Choroid plexus epithelial cell (primary cell): ENCODE data around the gene GPR42.

Experiments used
- DNase-seq: peaks from one replicate; pipeline ENCODE4 v3.0.0-alpha.2; 2010; ENCODE audit warnings: low read depth
- H3K4me3 ChIP-seq: 2 replicates; pipeline ENCODE4 v1.5.1; 2011; ENCODE audit warnings: low read depth, mild to moderate bottlenecking, control low read depth, low read length, moderate library complexity
- CTCF ChIP-seq: conservative IDR thresholded peaks from 2 replicates; pipeline ENCODE4 v1.5.1; 2011; ENCODE audit warnings: low read depth, mild to moderate bottlenecking, control low read depth, inconsistent platforms, low read length, moderate library complexity

The GPR42 gene

GRCh38 chr19:35407619-35408018 is 36.8 kb downstream of the GPR42 start:
- H3K4me3 ChIP-seq = no peak overlapping the region
- DNase-seq = no peak
- no peak for TF ChIP-seq CTCF

GRCh38 chr19:35408284-35409171 is 37.7 kb downstream of the GPR42 start:
- no peak overlapping the region for H3K4me3 ChIP-seq
- no peak for DNase-seq
- no peak for TF ChIP-seq CTCF

- H3K4me3 ChIP-seq = no peak overlapping the region
- no peak for DNase-seq
- TF ChIP-seq CTCF = no peak
Observed at GRCh38 chr19:35409191-35409590, 38.3 kb downstream of the GPR42 start.

DNA sequence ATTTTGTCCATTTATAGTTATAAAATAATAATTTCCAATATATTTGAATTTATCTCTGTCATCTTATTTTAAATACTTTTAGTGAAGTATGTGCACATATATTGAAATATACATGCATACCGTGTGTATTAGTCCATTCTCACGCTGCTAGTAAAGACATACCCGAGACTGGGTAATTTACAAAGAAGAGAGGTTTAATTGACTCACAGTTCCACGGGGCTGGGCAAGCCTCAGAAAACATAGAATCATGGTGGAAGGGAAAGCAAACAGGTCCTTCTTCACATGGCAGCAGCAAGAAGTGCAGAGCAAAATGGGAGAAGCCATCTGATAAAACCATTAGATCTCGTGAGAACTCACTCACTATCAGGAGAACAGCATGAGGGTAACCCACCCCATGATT is 39.6 kb downstream of the GPR42 start:
- no peak overlapping the region for H3K4me3 ChIP-seq
- DNase-seq = no peak
- TF ChIP-seq CTCF = no peak

- DNase-seq = no peak
- H3K4me3 ChIP-seq = no peak overlapping the region
Observed at GRCh38 chr19:35414442-35414841, 43.6 kb downstream of the GPR42 start.

GRCh38 chr19:35416331-35416730 is 45.5 kb downstream of the GPR42 start:
- no peak overlapping the region for H3K4me3 ChIP-seq
- no peak for DNase-seq
- TF ChIP-seq CTCF = no peak

More at GRCh38 chr19:35414442-35414841, 43.6 kb downstream of the GPR42 start:
- TF ChIP-seq CTCF = no peak

- DNase-seq = no peak
- TF ChIP-seq CTCF = no peak
Observed at GRCh38 chr19:35417278-35417677, 46.4 kb downstream of the GPR42 start.

More at GRCh38 chr19:35417278-35417677, 46.4 kb downstream of the GPR42 start:
- no peak overlapping the region for H3K4me3 ChIP-seq
